HS-5 (cell line): ENCODE data around the gene TBCD.
"Not testable (repeated sequence)": the region's sequence is repeated elsewhere in the genome, so short reads cannot be mapped to it uniquely, and the experiment has no call there.

ENCODE experiments used
- DNase-seq: peaks from one replicate; pipeline ENCODE4 v3.0.0-alpha.2; 2012; ENCODE audit warnings: low read depth

The TBCD gene

GRCh38 chr17:82767041-82767754 lies 15.3 kb downstream of the TBCD start:
- no peak for DNase-seq

- no peak for DNase-seq
These were observed 17.2 kb downstream of the TBCD start for GRCh38 chr17:82769041-82769440.

- no peak for DNase-seq
These were observed 20.2 kb downstream of the TBCD start for GRCh38 chr17:82772026-82772425.

- DNase-seq: not testable (repeated sequence)
These were observed 22.6 kb downstream of the TBCD start for GRCh38 chr17:82774456-82774855.

DNA sequence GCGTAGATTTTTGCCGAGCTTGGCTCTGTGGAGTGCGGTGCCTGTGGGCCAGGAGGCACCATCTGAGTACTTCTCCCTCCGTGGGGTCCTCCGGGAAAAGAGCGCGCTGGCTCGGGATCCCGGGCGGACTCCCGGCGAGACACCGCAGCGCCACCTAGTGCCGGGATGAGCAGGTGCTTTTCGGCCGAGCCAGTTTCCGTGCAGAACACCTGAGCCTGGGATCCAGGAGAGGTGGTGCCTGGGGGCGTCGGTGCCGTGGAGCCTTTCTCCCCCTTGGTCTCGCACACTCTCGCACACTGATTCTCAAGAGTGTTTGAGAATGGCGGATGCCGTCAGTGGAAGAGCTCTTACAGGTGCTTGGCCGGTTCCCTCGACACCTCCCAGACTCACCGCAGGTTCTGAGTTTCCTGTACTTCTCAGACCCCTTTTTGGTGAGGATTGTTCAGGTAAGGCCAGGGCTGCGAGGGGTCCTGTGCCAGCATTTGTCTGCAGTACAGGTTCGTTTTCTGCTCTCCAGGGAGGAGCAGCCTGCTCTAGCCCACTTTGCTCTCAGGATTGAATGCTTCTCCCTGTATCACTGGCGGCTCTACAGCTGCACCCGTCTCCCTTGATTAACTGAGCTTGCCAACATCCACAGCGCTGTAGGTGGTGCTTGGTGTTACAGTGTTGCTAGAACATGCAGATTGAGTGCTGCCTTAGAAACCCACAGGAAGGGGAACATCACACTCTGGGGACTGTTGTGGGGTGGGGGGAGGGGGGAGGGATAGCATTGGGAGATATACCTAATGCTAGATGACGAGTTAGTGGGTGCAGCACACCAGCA lies 23.3 kb downstream of the TBCD start:
- DNase-seq: no peak

GRCh38 chr17:82776454-82776853 lies 24.6 kb downstream of the TBCD start:
- DNase-seq: no peak

DNA sequence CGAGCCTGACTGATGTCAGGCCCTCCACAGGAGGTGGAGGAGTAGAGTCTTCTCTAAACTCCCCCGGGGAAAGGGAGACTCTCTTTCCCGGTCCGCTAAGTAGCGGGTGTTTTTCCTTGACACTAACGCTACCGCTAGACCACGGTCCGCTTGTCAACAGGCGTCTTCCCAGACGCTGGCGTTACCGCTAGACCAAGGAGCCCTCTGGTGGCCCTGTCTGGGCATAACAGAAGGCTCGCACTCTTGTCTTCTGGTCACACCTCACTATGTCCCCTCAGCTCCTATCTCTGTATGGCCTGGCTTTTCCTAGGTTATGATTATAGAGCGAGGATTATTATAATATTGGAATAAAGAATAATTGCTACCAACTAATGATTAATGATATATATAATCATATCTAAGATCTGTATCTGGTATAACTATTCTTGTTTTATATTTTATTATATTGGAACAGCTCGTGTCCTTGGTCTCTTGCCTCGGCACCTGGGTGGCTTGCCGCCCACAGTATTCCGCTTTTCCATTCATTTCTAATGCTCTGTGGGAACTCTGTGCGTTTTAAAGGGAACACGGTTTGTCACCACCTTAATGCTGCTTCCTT lies 26.0 kb downstream of the TBCD start:
- not testable (repeated sequence) for DNase-seq

GRCh38 chr17:82779541-82779940 lies 27.7 kb downstream of the TBCD start:
- DNase-seq: no peak

GRCh38 chr17:82780195-82780594 lies 28.3 kb downstream of the TBCD start:
- no peak for DNase-seq

DNA sequence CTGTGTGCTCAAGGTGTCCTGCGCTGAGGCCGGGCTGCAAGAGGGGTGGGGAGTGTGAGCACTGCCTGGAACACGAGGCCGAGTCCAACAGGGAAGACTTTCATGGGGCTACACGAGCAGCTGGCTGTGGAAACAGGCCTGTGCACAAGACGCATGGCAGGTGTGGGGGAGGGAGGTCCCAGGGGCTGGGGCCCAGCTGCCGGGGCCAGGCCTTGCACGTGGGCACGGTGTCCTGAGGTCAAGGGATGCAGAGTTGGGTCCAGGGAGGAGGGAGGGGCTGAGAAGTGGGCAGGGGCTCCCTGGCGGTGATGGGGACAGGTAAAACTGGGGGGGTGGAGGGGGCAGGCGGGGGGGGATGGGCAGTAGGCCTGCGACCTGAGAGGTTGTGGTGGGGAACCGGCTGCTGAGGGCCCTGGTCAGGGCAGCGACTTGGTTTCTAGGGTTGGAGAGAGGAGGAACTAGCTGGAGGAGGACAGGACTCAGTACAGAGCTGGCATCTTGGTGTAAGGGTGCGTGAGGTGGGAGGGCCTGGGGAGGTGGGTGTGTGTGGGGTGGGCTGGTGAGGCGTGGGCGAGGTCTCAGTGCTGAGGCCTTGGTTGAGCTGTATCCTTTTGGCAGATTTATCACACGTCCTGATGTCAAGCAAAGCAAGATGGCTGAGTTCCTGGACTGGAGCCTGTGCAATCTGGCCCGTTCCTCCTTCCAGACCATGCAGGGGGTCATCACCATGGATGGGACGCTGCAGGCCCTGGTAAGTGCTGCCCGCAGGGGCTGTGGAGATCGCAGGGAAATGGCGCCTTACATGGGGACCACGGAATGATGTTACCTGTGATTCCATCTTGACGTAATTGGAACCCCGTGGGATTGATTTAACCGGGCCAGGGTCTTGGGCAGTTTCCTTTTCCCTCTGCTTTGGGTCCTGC lies 29.4 kb downstream of the TBCD start:
- no peak for DNase-seq

DNA sequence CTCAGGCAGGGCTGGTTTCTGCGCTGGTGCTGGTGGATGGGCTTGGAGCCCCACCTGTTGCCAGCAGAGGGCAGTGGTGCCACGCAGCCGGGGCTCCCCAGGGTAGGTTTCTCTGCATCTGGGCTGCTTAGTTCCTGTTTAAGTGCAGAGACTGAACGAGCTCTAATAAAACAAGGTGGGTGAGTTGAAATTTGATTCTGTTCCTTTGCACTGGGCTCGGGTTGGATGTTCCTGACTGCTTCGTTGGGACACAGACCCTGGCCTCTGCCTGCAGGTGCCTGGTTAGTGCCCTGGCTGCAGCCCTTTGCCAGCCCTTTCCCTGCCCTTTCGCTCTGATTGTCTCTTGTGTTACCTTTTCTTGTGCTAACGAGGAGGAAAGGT lies 30.0 kb downstream of the TBCD start:
- no peak for DNase-seq

DNA sequence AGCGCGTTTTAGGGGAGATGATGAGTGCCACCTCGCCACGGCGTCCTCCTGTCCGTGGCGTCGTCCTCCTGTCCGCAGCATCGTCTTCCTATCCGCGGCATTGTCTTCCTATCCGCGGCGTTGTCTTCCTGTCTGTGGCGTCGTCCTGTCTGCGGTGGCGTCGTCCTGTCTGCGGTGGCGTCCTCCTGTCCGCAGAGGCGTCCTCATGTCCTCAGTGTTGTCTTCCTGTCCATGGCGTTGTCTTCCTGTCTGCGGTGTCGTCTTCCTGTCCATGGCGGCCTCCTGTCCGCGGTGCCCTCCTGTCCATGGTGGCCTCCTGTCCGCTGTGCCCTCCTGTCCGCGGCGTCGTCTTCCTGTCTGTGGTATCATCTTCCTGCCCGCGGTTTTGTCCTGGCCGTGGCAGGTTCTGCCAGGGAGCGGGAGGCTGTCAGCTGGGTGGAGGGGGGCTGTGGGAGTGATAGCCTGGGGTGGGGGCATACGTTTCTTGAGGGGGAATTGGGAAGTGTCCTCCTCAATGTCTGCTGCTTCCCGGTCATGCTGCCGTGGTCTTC lies 30.9 kb downstream of the TBCD start:
- no peak for DNase-seq

- no peak for DNase-seq
These were observed 31.6 kb downstream of the TBCD start for GRCh38 chr17:82783498-82783897.

- not testable (repeated sequence) for DNase-seq
These were observed 33.7 kb downstream of the TBCD start for GRCh38 chr17:82785581-82785980.

GRCh38 chr17:82786427-82786826 lies 34.6 kb downstream of the TBCD start:
- DNase-seq: no peak

DNA sequence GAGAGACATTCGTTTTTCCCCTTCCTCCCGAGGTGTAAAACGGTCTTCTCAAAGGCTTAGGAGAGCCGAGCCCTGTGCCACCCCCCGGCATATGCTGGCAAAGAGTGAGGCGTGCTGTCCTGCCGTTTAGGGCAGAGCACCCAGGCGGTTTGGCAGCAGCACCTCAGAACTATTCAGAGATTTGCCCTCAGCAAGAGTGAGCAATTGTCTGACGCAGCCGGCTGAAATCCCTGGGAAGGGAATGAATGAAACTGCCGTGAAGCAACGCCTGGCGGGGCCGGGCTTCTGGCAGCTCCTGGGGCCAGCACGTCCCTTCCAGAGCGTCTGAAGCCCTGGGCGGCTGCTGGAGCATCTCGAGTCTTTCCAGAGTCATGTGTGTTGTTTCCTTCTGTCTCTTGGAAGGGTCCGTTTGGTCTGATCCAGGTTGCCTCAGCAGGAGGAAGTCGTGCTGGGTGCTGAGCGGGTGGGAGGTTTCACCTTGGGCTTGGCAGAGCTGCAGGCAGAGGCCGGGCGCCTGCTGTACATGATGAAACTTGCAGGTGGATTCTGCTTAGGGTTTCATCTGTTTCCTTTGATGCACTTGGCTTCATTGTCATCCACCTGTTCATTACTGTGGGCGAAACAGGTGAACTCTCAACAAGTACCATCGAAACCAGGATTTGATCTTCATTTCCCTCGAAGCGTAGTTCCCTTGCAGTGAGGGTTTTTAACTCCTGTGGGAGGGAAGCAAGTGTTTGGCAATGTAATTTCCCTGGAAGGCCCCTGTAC lies 35.4 kb downstream of the TBCD start:
- no peak for DNase-seq

GRCh38 chr17:82788206-82789001 lies 36.5 kb downstream of the TBCD start:
- DNase-seq: no peak

DNA sequence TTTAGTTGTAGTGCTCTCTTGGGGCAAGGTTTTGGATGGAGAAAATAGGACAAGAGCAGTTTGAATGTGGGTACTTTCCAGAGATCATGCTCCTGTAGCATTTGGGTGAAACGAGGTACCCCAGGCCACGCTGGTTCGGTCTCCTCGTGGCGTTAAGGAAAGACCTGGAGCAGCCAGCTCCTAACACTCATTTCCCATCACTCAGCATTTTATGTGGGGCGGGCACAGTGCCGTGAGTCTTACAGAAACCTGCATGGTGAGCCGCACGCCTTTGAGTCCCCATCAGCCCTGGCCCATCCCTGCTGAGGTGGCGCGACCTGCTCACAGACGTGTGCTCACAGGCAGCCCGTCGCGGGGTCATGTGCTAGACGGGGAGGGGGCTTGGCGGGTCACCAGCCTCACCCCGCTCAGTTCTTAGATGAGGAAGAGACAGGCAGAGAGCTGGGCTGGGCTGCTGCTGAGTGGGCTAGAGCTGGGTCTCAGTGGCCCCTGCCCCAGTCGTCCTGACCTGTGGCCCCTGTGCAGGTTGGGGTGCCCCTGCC lies 37.3 kb downstream of the TBCD start:
- DNase-seq: no peak

- DNase-seq: no peak
These were observed 37.9 kb downstream of the TBCD start for GRCh38 chr17:82789806-82790205.

DNA sequence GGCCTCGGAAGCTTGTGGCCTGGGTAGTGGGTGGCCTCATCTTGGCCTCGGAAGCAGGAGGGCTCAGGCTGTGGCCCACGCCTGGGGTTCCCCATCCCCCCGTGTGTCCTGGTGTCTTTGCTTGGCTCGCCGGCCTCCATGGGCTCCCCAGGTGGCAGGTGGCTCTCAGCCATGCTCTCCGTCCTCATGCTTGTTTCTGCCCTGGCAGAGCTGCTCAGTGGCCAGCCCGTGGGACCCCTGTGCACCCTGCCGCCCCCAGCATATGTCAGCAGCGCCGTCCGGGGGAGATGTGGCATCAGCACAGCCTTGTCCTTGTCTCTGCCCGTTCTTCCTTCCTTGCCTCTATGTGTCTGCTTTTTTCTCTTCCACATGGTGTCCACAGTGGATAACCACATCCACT lies 38.5 kb downstream of the TBCD start:
- DNase-seq: no peak
